Keratinocyte (primary cell): ENCODE data around the gene PARVA. TPM values are rescaled to one million over a fixed set of nuclear protein-coding genes. Genes with fewer than 3 reads are reported as not detected.

ENCODE experiments used
- DNase-seq: peaks from one replicate; pipeline ENCODE4 v3.0.0-alpha.2; 2011; ENCODE audit warnings: low read depth, missing footprints, low spot score
- FAIRE-seq: peaks from 2 replicates; lab custom pipeline; 2011; peaks lifted over from hg19 to GRCh38; lab: Jason Lieb, UNC
- H2AFZ ChIP-seq: 2 replicates; pipeline ENCODE4 v1.6.0; 2012; ENCODE audit warnings: low read length, control low read depth, inconsistent platforms; ENCODE audit not compliant: control insufficient read depth
- H3K27ac ChIP-seq: 2 replicates; pipeline ENCODE4 v1.5.1; 2011; ENCODE audit warnings: low read length; ENCODE audit not compliant: control insufficient read depth, insufficient read depth
- H3K27me3 ChIP-seq: 3 replicates; pipeline ENCODE4 v1.6.0; 2011; ENCODE audit warnings: low read length; ENCODE audit not compliant: control insufficient read depth, insufficient read depth; ENCODE audit errors: extremely low read depth
- H3K36me3 ChIP-seq, 2 experiments: 2 replicates in 1 of 2; 3 replicates in 1 of 2; pipeline ENCODE4 v1.5.1; 2011; ENCODE audit warnings: low read length in 2 of 2, mild to moderate bottlenecking in 1 of 2; ENCODE audit not compliant: control insufficient read depth in 2 of 2, insufficient read depth in 2 of 2; ENCODE audit errors: extremely low read depth in 1 of 2
- H3K4me1 ChIP-seq: 3 replicates; pipeline ENCODE4 v1.5.1; 2011; ENCODE audit warnings: low read length; ENCODE audit not compliant: control insufficient read depth, insufficient read depth; ENCODE audit errors: extremely low read depth
- H3K4me2 ChIP-seq: 3 replicates; pipeline ENCODE4 v1.6.0; 2011; ENCODE audit warnings: low read depth, low read length; ENCODE audit not compliant: control insufficient read depth, insufficient read depth; ENCODE audit errors: extremely low read depth
- H3K4me3 ChIP-seq, 3 experiments: fragments of 200-600 bp in 1 of 3; sonication (generic) in 1 of 3; 2 replicates in 2 of 3; 3 replicates in 1 of 3; pipeline ENCODE4 v1.5.1; 2011 to 2016; ENCODE audit warnings: low read length in 3 of 3, mild to moderate bottlenecking in 3 of 3, control low read depth in 2 of 3, inconsistent platforms in 1 of 3, low read depth in 1 of 3, mixed read lengths in 1 of 3, mixed run types in 1 of 3, moderate library complexity in 1 of 3; ENCODE audit not compliant: control insufficient read depth in 2 of 3, insufficient read depth in 2 of 3; ENCODE audit errors: extremely low read depth in 1 of 3
- H3K79me2 ChIP-seq: 2 replicates; pipeline ENCODE4 v1.6.0; 2012; ENCODE audit warnings: low read length; ENCODE audit not compliant: control insufficient read depth, insufficient read depth
- H3K9ac ChIP-seq: 3 replicates; pipeline ENCODE4 v1.6.0; 2011; ENCODE audit warnings: low read length; ENCODE audit not compliant: control insufficient read depth, insufficient read depth; ENCODE audit errors: extremely low read depth
- H3K9me1 ChIP-seq: 3 replicates; pipeline ENCODE4 v1.6.0; 2011; ENCODE audit warnings: low read length; ENCODE audit not compliant: control insufficient read depth, insufficient read depth; ENCODE audit errors: extremely low read depth
- H3K9me3 ChIP-seq: 2 replicates; pipeline ENCODE4 v1.5.1; 2012; ENCODE audit warnings: low read depth, low read length; ENCODE audit not compliant: control insufficient read depth
- H4K20me1 ChIP-seq: 3 replicates; pipeline ENCODE4 v1.6.0; 2011; ENCODE audit warnings: low read length; ENCODE audit not compliant: control insufficient read depth, insufficient read depth; ENCODE audit errors: extremely low read depth
- CTCF ChIP-seq, 3 experiments: IDR thresholded peaks in 1 of 3; conservative IDR thresholded peaks in 1 of 3; optimal IDR thresholded peaks in 1 of 3; 2 replicates in 2 of 3; 3 replicates in 1 of 3; pipeline versions ENCODE3 to v1.5.1; 2011; ENCODE audit warnings: low read length in 3 of 3, mild to moderate bottlenecking in 3 of 3, moderate library complexity in 2 of 3, control low read depth in 1 of 3, inconsistent platforms in 1 of 3; ENCODE audit not compliant: insufficient read depth in 2 of 3; ENCODE audit errors: extremely low read depth in 1 of 3
- EZH2 ChIP-seq: IDR thresholded peaks from one replicate; pipeline ENCODE4 v1.6.1; 2012; ENCODE audit warnings: inconsistent platforms, mild to moderate bottlenecking, low read length, moderate library complexity
- dilution Hi-C: fragments of 300-500 bp; cut with MboI; formaldehyde crosslinking; loops from one replicate; pipeline ENCODE4 v1.7.0; 2020; ENCODE audit warnings: low sequenced_read_pairs; ENCODE audit not compliant: extremely low pct_ligation_motif_present
- polyA plus RNA-seq, 5 experiments: library from polyadenylated mRNA; depleted of rRNA in 3 of 5; stranded (reverse) in 3 of 5; stranded (forward) in 1 of 5; unstranded in 1 of 5; fragments of >200 nt; gene quantifications; 1 replicate in 1 of 5; 2 replicates in 3 of 5; 3 replicates in 1 of 5; pipeline versions ENCODE4 v1.2.1 to v1.2.3, GENCODE V29; 2011 to 2012; ENCODE audit warnings: missing spikeins in 2 of 5, low read depth in 1 of 5, low replicate concordance in 1 of 5

The PARVA gene
- polyA plus RNA-seq, 1 donor (not counting 4 experiments of a cell fraction or from before 2014, with no cell fraction given), result 28.9 TPM

- Histone ChIP-seq H3K9me3 (no peaks in the 10 kb centered on the region), H3K27me3 (no peaks in the 10 kb centered on the region), H2AFZ (no peak overlapping the region), H4K20me1 (no peaks in the 10 kb centered on the region), H3K4me2 (no peak overlapping the region), H3K27ac (no peak overlapping the region), H3K9me1 (no peaks in the 10 kb centered on the region), H3K79me2 (no peaks in the 10 kb centered on the region), H3K4me1 (no peaks in the 10 kb centered on the region), H3K36me3 (peaks cover 0 to 9% of the 10 kb centered on the region in 2 experiments), H3K9ac (no peak overlapping the region), H3K4me3 (no peak overlapping the region)
- FAIRE-seq, result no peak
- no peak for TF ChIP-seq CTCF (optimal IDR thresholded peaks at IDR 0.05 in 1 of 3, IDR thresholded peaks at IDR 0.05 in 1 of 3, conservative IDR thresholded peaks at IDR 0.05 in 1 of 3; ENCODE audit: extremely low read depth in 1 of 3, insufficient read depth in 2 of 3, low read length in 3 of 3)
- no peak for TF ChIP-seq EZH2
- DNase-seq, result no peak
- dilution Hi-C loops, result no loop called here
Observed at GRCh38 chr11:12516387-12517105, 139.2 kb downstream of the PARVA start.

- H3K36me3 ChIP-seq, result peaks cover 0 to 10% of the 10 kb centered on the region in 2 experiments
- H3K9me3 ChIP-seq, result no peaks in the 10 kb centered on the region
- H3K27me3 ChIP-seq, result no peaks in the 10 kb centered on the region
- FAIRE-seq, result no peak
- H3K4me3 ChIP-seq, result no peak overlapping the region
- H3K27ac ChIP-seq, result no peak overlapping the region
- TF ChIP-seq EZH2 (no peak), CTCF (optimal IDR thresholded peaks at IDR 0.05 in 1 of 3, IDR thresholded peaks at IDR 0.05 in 1 of 3, conservative IDR thresholded peaks at IDR 0.05 in 1 of 3; ENCODE audit: extremely low read depth in 1 of 3, insufficient read depth in 2 of 3, low read length in 3 of 3) (no peak)
- no peaks in the 10 kb centered on the region for H4K20me1 ChIP-seq
- H2AFZ ChIP-seq, result no peak overlapping the region
- no peaks in the 10 kb centered on the region for H3K4me1 ChIP-seq
- no peak for DNase-seq
- H3K4me2 ChIP-seq, result no peak overlapping the region
- no peak overlapping the region for H3K9ac ChIP-seq
- no peaks in the 10 kb centered on the region for H3K79me2 ChIP-seq
- dilution Hi-C loops, result no loop called here
- H3K9me1 ChIP-seq, result no peaks in the 10 kb centered on the region
Observed at GRCh38 chr11:12517306-12517705, 139.9 kb downstream of the PARVA start.
